Measurements from ENCODE around the gene NEURL1B.

The NEURL1B gene

DNA sequence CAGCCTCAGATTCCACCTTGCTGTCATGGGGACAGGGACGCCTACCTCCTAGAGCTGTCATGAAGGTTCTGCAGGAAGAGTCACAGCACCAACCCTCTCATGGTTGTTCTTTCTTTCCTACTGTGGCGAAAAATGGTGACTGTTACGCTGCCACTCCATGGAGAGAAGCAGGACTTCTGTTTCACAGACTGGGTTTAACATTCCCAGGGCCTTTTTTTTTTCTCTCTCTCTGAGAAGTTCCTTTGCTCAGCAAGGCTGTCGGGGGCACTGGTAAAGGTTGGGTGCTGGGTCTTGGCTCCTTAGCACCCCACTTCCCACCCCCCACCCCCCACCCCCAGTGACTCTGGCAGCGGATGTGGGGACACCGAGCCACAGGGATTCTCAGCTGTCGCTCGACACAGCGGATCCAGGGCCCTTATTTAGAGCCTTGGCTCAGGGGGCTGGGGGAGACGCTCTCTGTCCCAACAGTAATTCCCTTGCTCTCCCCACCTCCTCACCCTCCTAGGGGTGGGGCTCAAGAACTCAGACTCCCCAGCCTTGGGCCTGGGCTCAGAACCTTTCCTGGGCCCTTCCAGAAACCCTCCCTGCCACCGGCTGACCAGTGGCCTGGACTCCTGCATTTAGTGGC is 95.6 kb downstream of the NEURL1B start:
- DNase-seq, result no peak

- DNase-seq, result no peak
Observed at GRCh38 chr5:172739375-172739774, 98.3 kb downstream of the NEURL1B start.

DNA sequence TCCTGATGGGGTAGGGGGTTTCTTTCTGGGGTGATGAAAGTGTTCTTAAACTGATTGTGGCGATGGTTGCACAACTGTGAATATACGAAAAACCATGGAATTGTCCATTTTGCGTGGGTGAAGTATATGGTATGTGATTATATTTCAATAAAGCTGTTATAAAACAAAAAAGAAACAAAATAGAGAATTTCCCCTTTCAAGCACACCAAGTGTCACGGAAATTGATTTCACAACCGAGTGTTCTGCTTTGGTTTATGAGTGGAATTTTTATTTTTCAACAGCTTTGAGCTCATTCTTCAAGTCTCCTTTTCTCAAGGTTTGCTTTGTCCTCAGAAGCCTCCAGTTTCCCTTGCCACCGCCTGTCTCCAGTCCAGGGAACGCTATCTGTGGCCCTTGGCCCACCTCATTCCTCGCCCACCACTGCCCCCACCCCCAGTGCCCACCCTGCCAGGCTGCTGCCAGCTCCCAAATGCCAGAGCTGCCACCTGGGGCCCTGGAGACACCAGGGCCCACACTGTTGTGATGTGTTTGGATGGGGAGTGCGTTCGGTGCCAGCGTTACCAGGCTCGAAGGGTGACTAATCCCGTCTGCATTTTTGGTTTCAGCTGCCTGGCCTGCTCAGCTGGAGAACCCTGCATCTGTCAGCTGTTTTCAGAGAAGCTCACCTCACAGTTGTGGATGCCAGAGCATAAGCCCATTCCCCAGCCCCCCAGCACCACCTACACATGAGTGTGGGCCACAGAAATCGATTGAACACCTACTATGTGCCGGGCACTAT is 99.6 kb downstream of the NEURL1B start:
- peak; percentile 68 for DNase-seq
